ENCODE data around the gene RBM17. TPM values are rescaled to one million over a fixed set of nuclear protein-coding genes. Genes with fewer than 3 reads are reported as not detected.

Gene RBM17
- total RNA-seq, 1 experiment from 2014 or later = 124 TPM

- Mint-ChIP-seq H3K36me3 (ENCODE audit: insufficient read depth in 1 of 3, low read depth in 3 of 3) (peaks cover 4 to 24% (median 5%) of the 10 kb centered on the region in 3 experiments; a peak in 5 of 7 replicates), H3K9me3 (no peaks in the 10 kb centered on the region), H3K27ac (peak overlapping the region in 1 of 3 experiments; percentile 0; a peak in 2 of 7 replicates), H3K4me3 (peak overlapping the region; percentile 35 to 61; a peak in 3 of 5 replicates), H3K4me1 (peaks cover 18 to 25% of the 10 kb centered on the region in 2 experiments), H3K27me3 (ENCODE audit: low read depth) (no peaks in the 10 kb centered on the region; the same call in 1 of the 2 replicates)
- no peak overlapping the region for H3T11ph ChIP-seq (ENCODE audit: low read length)
- no CpG with 5 or more reads among the region's 12 CpGs for WGBS (ENCODE audit: extremely low coverage, insufficient read length, low lambda C conversion rate)
- no peak overlapping the region for H3K4ac ChIP-seq (ENCODE audit: low read depth, low read length)
- H2BK15ac ChIP-seq (ENCODE audit: low read depth, low read length) = no peak overlapping the region
- H3K4me2 ChIP-seq (ENCODE audit: insufficient read depth, insufficient read length, low read length) = no peak overlapping the region
- no peak overlapping the region for H2BK5ac ChIP-seq (ENCODE audit: insufficient read length, low read length)
- H3K9me3 ChIP-seq (ENCODE audit: control insufficient read depth, low read depth, low read length) = no peaks in the 10 kb centered on the region
- H3K18ac ChIP-seq (ENCODE audit: insufficient read length, low read depth, low read length) = no peak overlapping the region
- H3K4me1 ChIP-seq (ENCODE audit: insufficient read depth, low read length) = no peaks in the 10 kb centered on the region
- peak overlapping the region; percentile 12 for H2BK120ac ChIP-seq (ENCODE audit: low read depth, low read length, poor library complexity, severe bottlenecking)
- H3K14ac ChIP-seq (ENCODE audit: insufficient read depth, low read length) = no peak overlapping the region
- TF ChIP-seq, protein P1, sequence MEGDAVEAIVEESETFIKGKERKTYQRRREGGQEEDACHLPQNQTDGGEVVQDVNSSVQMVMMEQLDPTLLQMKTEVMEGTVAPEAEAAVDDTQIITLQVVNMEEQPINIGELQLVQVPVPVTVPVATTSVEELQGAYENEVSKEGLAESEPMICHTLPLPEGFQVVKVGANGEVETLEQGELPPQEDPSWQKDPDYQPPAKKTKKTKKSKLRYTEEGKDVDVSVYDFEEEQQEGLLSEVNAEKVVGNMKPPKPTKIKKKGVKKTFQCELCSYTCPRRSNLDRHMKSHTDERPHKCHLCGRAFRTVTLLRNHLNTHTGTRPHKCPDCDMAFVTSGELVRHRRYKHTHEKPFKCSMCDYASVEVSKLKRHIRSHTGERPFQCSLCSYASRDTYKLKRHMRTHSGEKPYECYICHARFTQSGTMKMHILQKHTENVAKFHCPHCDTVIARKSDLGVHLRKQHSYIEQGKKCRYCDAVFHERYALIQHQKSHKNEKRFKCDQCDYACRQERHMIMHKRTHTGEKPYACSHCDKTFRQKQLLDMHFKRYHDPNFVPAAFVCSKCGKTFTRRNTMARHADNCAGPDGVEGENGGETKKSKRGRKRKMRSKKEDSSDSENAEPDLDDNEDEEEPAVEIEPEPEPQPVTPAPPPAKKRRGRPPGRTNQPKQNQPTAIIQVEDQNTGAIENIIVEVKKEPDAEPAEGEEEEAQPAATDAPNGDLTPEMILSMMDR (conservative IDR thresholded peaks at IDR 0.05) = no peak
- no peaks in the 10 kb centered on the region for H4K20me1 ChIP-seq (ENCODE audit: control insufficient read depth, insufficient read depth, insufficient read length)
- H3K27me3 ChIP-seq (ENCODE audit: insufficient read depth, low read length) = no peaks in the 10 kb centered on the region
- H2BK20ac ChIP-seq (ENCODE audit: low read depth, low read length, poor library complexity, severe bottlenecking) = no peak overlapping the region
- H4K91ac ChIP-seq (ENCODE audit: insufficient read length, low read depth, low read length) = no peak overlapping the region
- H3K56ac ChIP-seq (ENCODE audit: insufficient read length, low read depth, low read length) = no peak overlapping the region
- H4K8ac ChIP-seq (replicated peaks; ENCODE audit: insufficient read length, low read depth, low read length) = no peak overlapping the region
- H2AK5ac ChIP-seq (ENCODE audit: insufficient read length, low read length) = no peak overlapping the region
- no peak overlapping the region for H2BK12ac ChIP-seq (ENCODE audit: insufficient read length, low read depth, low read length)
- no peak overlapping the region for H3K23ac ChIP-seq (ENCODE audit: insufficient read length, low read depth, low read length)
- H3K23me2 ChIP-seq (ENCODE audit: insufficient read length, low read depth, low read length, poor library complexity, severe bottlenecking) = peaks cover 4% of the 10 kb centered on the region
- H3K79me2 ChIP-seq (ENCODE audit: insufficient read depth, low read length) = 0 out of 2 replicates have a peak, but pooled peaks cover 2% of the 10 kb centered on the region
- peak; percentile 53 for DNase-seq
- peaks cover 3% of the 10 kb centered on the region for H3K79me1 ChIP-seq (ENCODE audit: insufficient read depth, low read depth, low read length, poor library complexity, severe bottlenecking)
- no peak overlapping the region for H3K27ac ChIP-seq (ENCODE audit: insufficient read length, low read depth, low read length)
- no peak overlapping the region for H2AFZ ChIP-seq (ENCODE audit: low read length)
- H3K9ac ChIP-seq (ENCODE audit: extremely low read depth, insufficient read length, low read length) = no peak overlapping the region
- H4K5ac ChIP-seq (ENCODE audit: insufficient read length, low read depth, low read length) = no peak overlapping the region
These were observed 73.9 kb downstream of the RBM17 start for GRCh38 chr10:6162589-6163356.
